Measurements from ENCODE around the gene CACNB2.

The CACNB2 gene

GRCh38 chr10:18500576-18500975, 360.4 kb downstream of the CACNB2 start:
- CTCF ChIA-PET: no interaction called here
- TF ChIP-seq CTCF (IDR thresholded peaks at IDR 0.05; ENCODE audit: control extremely low read depth, extremely low read depth, low read depth, missing control alignments): no peak
- POLR2A ChIA-PET: no interaction called here
- no peak for DNase-seq (ENCODE audit: extremely low spot score)

GRCh38 chr10:18501198-18501597, 361.0 kb downstream of the CACNB2 start:
- ChIA-PET POLR2A (no interaction called here), CTCF (no interaction called here)
- peak; percentile 26 for DNase-seq (ENCODE audit: extremely low spot score)
- no peak for TF ChIP-seq CTCF (IDR thresholded peaks at IDR 0.05; ENCODE audit: control extremely low read depth, extremely low read depth, low read depth, missing control alignments)

GRCh38 chr10:18501629-18502028, 361.4 kb downstream of the CACNB2 start:
- no peak for DNase-seq (ENCODE audit: extremely low spot score)

GRCh38 chr10:18504161-18504560, 363.9 kb downstream of the CACNB2 start:
- POLR2A ChIA-PET: no interaction called here
- no peak for DNase-seq (ENCODE audit: extremely low spot score)
- CTCF ChIA-PET: no interaction called here
- TF ChIP-seq CTCF (IDR thresholded peaks at IDR 0.05; ENCODE audit: control extremely low read depth, extremely low read depth, low read depth, missing control alignments): no peak

More at GRCh38 chr10:18501629-18502028, 361.4 kb downstream of the CACNB2 start:
- CTCF ChIA-PET: no interaction called here
- POLR2A ChIA-PET: interaction anchor here (0.7 kb wide), 1 partner anchor 151 kb away, joined by 3 read pairs; no protein-coding TSS in a partner anchor
- TF ChIP-seq CTCF (IDR thresholded peaks at IDR 0.05; ENCODE audit: control extremely low read depth, extremely low read depth, low read depth, missing control alignments): no peak

GRCh38 chr10:18505456-18506118, 365.4 kb downstream of the CACNB2 start:
- CTCF ChIA-PET: interaction anchor here (1.5 kb wide), 1 partner anchor 9 kb away, joined by 4 read pairs; no protein-coding TSS in a partner anchor
- no peak for TF ChIP-seq CTCF (IDR thresholded peaks at IDR 0.05; ENCODE audit: control extremely low read depth, extremely low read depth, low read depth, missing control alignments)
- DNase-seq (ENCODE audit: extremely low spot score): no peak
- POLR2A ChIA-PET: no interaction called here

GRCh38 chr10:18508587-18508986, 368.4 kb downstream of the CACNB2 start:
- POLR2A ChIA-PET: no interaction called here
- DNase-seq (ENCODE audit: extremely low spot score): no peak
- CTCF ChIA-PET: no interaction called here
- TF ChIP-seq CTCF (IDR thresholded peaks at IDR 0.05; ENCODE audit: control extremely low read depth, extremely low read depth, low read depth, missing control alignments): no peak

Data from GM10248 (cell line).